Glutamatergic neuron (in vitro differentiated cells): ENCODE data around the gene CTXND1. TPM values are rescaled to one million over a fixed set of nuclear protein-coding genes. Genes with fewer than 3 reads are reported as not detected.

Experiments
- DNase-seq: peaks from one replicate; pipeline ENCODE4 v3.0.0; 2022
- H3K27ac Mint-ChIP-seq: one replicate; pipeline ENCODE4 v1.8.0; 2020; ENCODE audit warnings: mild to moderate bottlenecking, mixed read lengths, inconsistent platforms; ENCODE audit not compliant: unreplicated experiment
- H3K27me3 Mint-ChIP-seq: one replicate; pipeline ENCODE4 v1.8.0; 2020; ENCODE audit warnings: mild to moderate bottlenecking, moderate library complexity, mixed read lengths, inconsistent platforms; ENCODE audit not compliant: unreplicated experiment
- H3K36me3 Mint-ChIP-seq: one replicate; pipeline ENCODE4 v1.8.0; 2020; ENCODE audit warnings: mild to moderate bottlenecking, mixed read lengths, inconsistent platforms; ENCODE audit not compliant: unreplicated experiment
- H3K4me1 Mint-ChIP-seq: one replicate; pipeline ENCODE4 v1.8.0; 2020; ENCODE audit warnings: mild to moderate bottlenecking, low read depth, mixed read lengths, inconsistent platforms; ENCODE audit not compliant: unreplicated experiment
- H3K4me3 Mint-ChIP-seq: one replicate; pipeline ENCODE4 v1.8.0; 2020; ENCODE audit warnings: mild to moderate bottlenecking, mixed read lengths, inconsistent platforms; ENCODE audit not compliant: unreplicated experiment
- H3K9me3 Mint-ChIP-seq: one replicate; pipeline ENCODE4 v1.8.0; 2020; ENCODE audit warnings: mild to moderate bottlenecking, moderate library complexity, mixed read lengths, inconsistent platforms; ENCODE audit not compliant: unreplicated experiment
- total RNA-seq: library from RNA; stranded (reverse); fragmentation: NEBNext Ultra II Directional; extraction: Animal tissue kit (Norgen Biotek cat#: 25700); gene quantifications from one replicate; pipeline ENCODE4 v1.2.1, GENCODE V29; 2021; ENCODE audit not compliant: unreplicated experiment
- TF ChIP-seq, protein P1 (sequence below): fragments of 200-600 bp; sonication (generic); IDR thresholded peaks from one replicate; pipeline ENCODE4 v1.5.0; 2021; ENCODE audit not compliant: partially characterized antibody, unreplicated experiment

Gene CTXND1
- total RNA-seq, 1 donor from 2014 or later = 0.39 TPM

- TF ChIP-seq, protein P1, sequence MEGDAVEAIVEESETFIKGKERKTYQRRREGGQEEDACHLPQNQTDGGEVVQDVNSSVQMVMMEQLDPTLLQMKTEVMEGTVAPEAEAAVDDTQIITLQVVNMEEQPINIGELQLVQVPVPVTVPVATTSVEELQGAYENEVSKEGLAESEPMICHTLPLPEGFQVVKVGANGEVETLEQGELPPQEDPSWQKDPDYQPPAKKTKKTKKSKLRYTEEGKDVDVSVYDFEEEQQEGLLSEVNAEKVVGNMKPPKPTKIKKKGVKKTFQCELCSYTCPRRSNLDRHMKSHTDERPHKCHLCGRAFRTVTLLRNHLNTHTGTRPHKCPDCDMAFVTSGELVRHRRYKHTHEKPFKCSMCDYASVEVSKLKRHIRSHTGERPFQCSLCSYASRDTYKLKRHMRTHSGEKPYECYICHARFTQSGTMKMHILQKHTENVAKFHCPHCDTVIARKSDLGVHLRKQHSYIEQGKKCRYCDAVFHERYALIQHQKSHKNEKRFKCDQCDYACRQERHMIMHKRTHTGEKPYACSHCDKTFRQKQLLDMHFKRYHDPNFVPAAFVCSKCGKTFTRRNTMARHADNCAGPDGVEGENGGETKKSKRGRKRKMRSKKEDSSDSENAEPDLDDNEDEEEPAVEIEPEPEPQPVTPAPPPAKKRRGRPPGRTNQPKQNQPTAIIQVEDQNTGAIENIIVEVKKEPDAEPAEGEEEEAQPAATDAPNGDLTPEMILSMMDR = no peak
- no peak for DNase-seq
- Mint-ChIP-seq H3K27me3 (peaks cover under 1% of the 10 kb centered on the region), H3K36me3 (peaks cover 4% of the 10 kb centered on the region), H3K4me3 (peak overlapping the region; percentile 3), H3K9me3 (peaks cover 15% of the 10 kb centered on the region), H3K4me1 (peaks cover 29% of the 10 kb centered on the region), H3K27ac (no peak overlapping the region)
Observed at GRCh38 chr15:80183306-80183705, 68.7 kb downstream of the CTXND1 start.

DNA sequence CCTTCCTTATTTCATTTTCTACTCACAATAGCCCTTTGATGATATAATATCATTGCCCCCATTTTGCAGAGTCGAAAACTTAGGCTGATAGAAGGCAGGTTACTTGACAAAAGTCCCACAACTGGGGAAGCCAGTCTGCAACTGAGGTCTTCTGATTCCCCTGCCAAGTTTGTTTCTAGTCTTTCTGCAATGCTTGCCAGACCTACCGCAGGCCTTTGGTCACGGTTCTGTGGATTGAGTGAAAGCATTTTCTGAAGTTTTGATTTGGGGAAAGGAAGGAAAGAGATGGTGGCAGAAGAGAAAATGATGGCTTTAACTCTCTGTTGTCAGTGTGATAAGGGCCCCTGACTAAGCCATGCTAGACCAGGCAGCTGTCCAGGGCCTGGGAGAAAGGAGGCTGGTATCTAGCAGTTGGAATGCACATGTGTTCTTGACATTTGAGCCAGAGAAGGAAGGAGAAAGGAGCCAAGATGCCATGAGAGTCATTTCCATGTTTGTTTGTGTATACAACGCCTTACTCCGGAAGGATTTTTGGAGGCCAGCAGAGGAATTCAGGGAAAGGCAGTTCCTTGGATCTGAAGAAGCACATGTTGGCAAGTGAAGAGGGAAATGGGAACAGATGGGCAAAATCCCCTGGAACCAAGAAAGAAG, 69.3 kb downstream of the CTXND1 start:
- Mint-ChIP-seq H3K4me1 (peaks cover 23% of the 10 kb centered on the region), H3K27ac (no peak overlapping the region), H3K4me3 (peak overlapping the region; percentile 3), H3K36me3 (peaks cover 4% of the 10 kb centered on the region), H3K27me3 (no peaks in the 10 kb centered on the region), H3K9me3 (peaks cover 12% of the 10 kb centered on the region)
- TF ChIP-seq, protein P1 = no peak
- no peak for DNase-seq

DNA sequence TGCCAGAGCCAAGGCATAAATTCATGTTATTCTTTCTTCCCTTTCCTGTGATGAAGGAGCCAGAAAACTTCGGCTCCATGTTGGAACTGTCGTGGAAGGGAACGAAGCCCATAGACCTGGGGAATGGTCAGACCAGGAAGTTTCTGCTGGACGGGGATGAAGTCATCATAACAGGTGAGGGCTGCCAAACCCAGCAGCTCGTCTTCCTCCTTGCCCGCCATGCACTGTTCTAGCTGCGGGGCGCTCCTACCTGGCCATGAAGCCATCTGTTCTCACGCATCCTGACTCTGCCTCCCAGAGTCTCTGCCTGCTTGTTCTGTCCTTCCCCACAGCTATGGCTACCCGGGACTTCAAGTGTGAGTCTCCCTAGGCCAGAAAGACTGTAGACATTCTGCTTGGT, 71.0 kb downstream of the CTXND1 start:
- peaks cover 5% of the 10 kb centered on the region for H3K9me3 Mint-ChIP-seq
- DNase-seq = no peak
- TF ChIP-seq, protein P1 = no peak
- no peak overlapping the region for H3K4me3 Mint-ChIP-seq
- no peak overlapping the region for H3K27ac Mint-ChIP-seq
- H3K27me3 Mint-ChIP-seq = no peaks in the 10 kb centered on the region
- H3K4me1 Mint-ChIP-seq = peaks cover 17% of the 10 kb centered on the region
- H3K36me3 Mint-ChIP-seq = peaks cover 4% of the 10 kb centered on the region

GRCh38 chr15:80180468-80180867, 71.5 kb downstream of the CTXND1 start:
- Mint-ChIP-seq H3K36me3 (peaks cover 4% of the 10 kb centered on the region), H3K9me3 (peaks cover 4% of the 10 kb centered on the region)
- DNase-seq = no peak

GRCh38 chr15:80179935-80180334, 72.1 kb downstream of the CTXND1 start:
- peaks cover 16% of the 10 kb centered on the region for H3K4me1 Mint-ChIP-seq
- no peak overlapping the region for H3K27ac Mint-ChIP-seq
- TF ChIP-seq, protein P1 = no peak
- H3K27me3 Mint-ChIP-seq = no peaks in the 10 kb centered on the region
- no peak for DNase-seq
- no peak overlapping the region for H3K4me3 Mint-ChIP-seq
- H3K9me3 Mint-ChIP-seq = peaks cover 4% of the 10 kb centered on the region
- peaks cover 4% of the 10 kb centered on the region for H3K36me3 Mint-ChIP-seq

More at GRCh38 chr15:80180468-80180867, 71.5 kb downstream of the CTXND1 start:
- Mint-ChIP-seq H3K27me3 (no peaks in the 10 kb centered on the region), H3K4me3 (no peak overlapping the region), H3K27ac (no peak overlapping the region), H3K4me1 (peaks cover 17% of the 10 kb centered on the region)
- TF ChIP-seq, protein P1 = peak; percentile 18
